HepG2 (cell line): Measurements from ENCODE around the gene FOXS1. TPM values are rescaled to one million over a fixed set of nuclear protein-coding genes. Genes with fewer than 3 reads are reported as not detected.

Experiments
- ARNT ChIP-seq: fragments of 450-650 bp; IDR thresholded peaks from 2 replicates; pipeline ENCODE4 v1.6.1; 2017
- CHD4 ChIP-seq: fragments of 200-600 bp; sonication (generic); IDR thresholded peaks from 2 replicates; pipeline ENCODE4 v1.7.0; 2017; ENCODE audit warnings: mild to moderate bottlenecking, low read length, borderline replicate concordance
- DRAP1 ChIP-seq: IDR thresholded peaks from 2 replicates; pipeline ENCODE4 v1.6.1; 2016; ENCODE audit warnings: missing genetic modification reagents, missing compliant biosample characterization
- HOMEZ ChIP-seq: IDR thresholded peaks from 2 replicates; pipeline ENCODE4 v1.6.1; 2016; ENCODE audit warnings: low read depth
- IKZF4 ChIP-seq: sonication (generic); formaldehyde crosslinking; IDR thresholded peaks from 2 replicates; pipeline ENCODE4 v1.5.1; 2020; ENCODE audit warnings: borderline replicate concordance, mild to moderate bottlenecking, low read depth, missing genetic modification reagents; ENCODE audit errors: not compliant biosample characterization
- KDM5A ChIP-seq: fragments of 200-600 bp; sonication (generic); IDR thresholded peaks from 2 replicates; pipeline ENCODE4 v1.7.0; 2018; ENCODE audit warnings: antibody characterized with exemption, mild to moderate bottlenecking, low read length, borderline replicate concordance
- KLF15 ChIP-seq: sonication (generic); formaldehyde crosslinking; IDR thresholded peaks from 2 replicates; pipeline ENCODE4 v1.8.1; 2023; ENCODE audit warnings: borderline replicate concordance, mild to moderate bottlenecking, inconsistent platforms, missing genetic modification reagents, mixed read lengths
- NFYB ChIP-seq: sonication (generic); formaldehyde crosslinking; IDR thresholded peaks from 2 replicates; pipeline ENCODE4 v1.4.0; 2020; ENCODE audit warnings: missing genetic modification reagents
- REPIN1 ChIP-seq: sonication (generic); formaldehyde crosslinking; IDR thresholded peaks from 2 replicates; pipeline ENCODE4 v1.8.0; 2022; ENCODE audit warnings: missing genetic modification reagents, low read depth, mild to moderate bottlenecking, borderline replicate concordance
- RNF2 ChIP-seq: fragments of 450-650 bp; conservative IDR thresholded peaks from 2 replicates; pipeline ENCODE4 v1.6.1; 2016; ENCODE audit warnings: low read depth
- SCMH1 ChIP-seq: sonication (generic); formaldehyde crosslinking; IDR thresholded peaks from 2 replicates; pipeline ENCODE4 v1.9.0; 2021; ENCODE audit warnings: missing genetic modification reagents, mild to moderate bottlenecking, borderline replicate concordance
- TERF1 ChIP-seq: sonication (generic); formaldehyde crosslinking; IDR thresholded peaks from 2 replicates; pipeline ENCODE4 v1.8.0; 2022; ENCODE audit warnings: mild to moderate bottlenecking, missing genetic modification reagents, moderate library complexity
- TRIM24 ChIP-seq: sonication (generic); formaldehyde crosslinking; IDR thresholded peaks from 2 replicates; pipeline ENCODE4 v1.8.0; 2022; ENCODE audit warnings: mild to moderate bottlenecking, missing genetic modification reagents
- ZFP36 ChIP-seq: fragments of 150-350 bp; IDR thresholded peaks from 2 replicates; pipeline ENCODE4 v1.6.1; 2018; ENCODE audit warnings: borderline replicate concordance, low read length, low read depth; ENCODE audit not compliant: partially characterized antibody
- ZMAT3 ChIP-seq: sonication (generic); formaldehyde crosslinking; conservative IDR thresholded peaks from 2 replicates; pipeline ENCODE4 v1.7.0; 2021; ENCODE audit warnings: missing genetic modification reagents
- polyA plus RNA-seq, 8 experiments: library from polyadenylated mRNA; depleted of rRNA in 3 of 8; stranded (reverse) in 7 of 8; unstranded in 1 of 8; fragments of >200 nt; fragmentation: Illumina TruSeq in 4 of 8; extraction: Trizol in 4 of 8; gene quantifications; 2 replicates each; pipeline versions ENCODE4 v1.2.1 to v1.2.3, GENCODE V29; 2011 to 2016; ENCODE audit warnings: low read depth in 4 of 8, missing spikeins in 1 of 8, mixed read lengths in 1 of 8; ENCODE audit not compliant: insufficient read depth in 1 of 8
- total RNA-seq, 5 experiments: library from RNA; depleted of rRNA; stranded (reverse); fragments of >200 nt; fragmentation: Illumina TruSeq; extraction: Trizol; gene quantifications; 2 replicates each; pipeline ENCODE4 v1.2.3, GENCODE V29; 2016; ENCODE audit warnings: low read depth in 1 of 5
- TF ChIP-seq, protein P1 (sequence below): sonication (generic); formaldehyde crosslinking; IDR thresholded peaks from 2 replicates; pipeline ENCODE4 v1.4.0; 2020; ENCODE audit warnings: missing genetic modification reagents, borderline replicate concordance
- TF ChIP-seq, protein P2 (sequence below): sonication (generic); formaldehyde crosslinking; IDR thresholded peaks from 2 replicates; pipeline ENCODE4 v1.4.0; 2020; ENCODE audit warnings: low read depth, mild to moderate bottlenecking, missing genetic modification reagents
- TF ChIP-seq, protein P3 (sequence below): sonication (generic); formaldehyde crosslinking; IDR thresholded peaks from 2 replicates; pipeline ENCODE4 v1.4.0; 2020; ENCODE audit warnings: mild to moderate bottlenecking, missing genetic modification reagents

Gene FOXS1
- total and polyA plus RNA-seq, 2 of the 13 experiments (the other 11 are each of a cell fraction or from before 2014, with no cell fraction given) = not detected

- TF ChIP-seq, protein P1, sequence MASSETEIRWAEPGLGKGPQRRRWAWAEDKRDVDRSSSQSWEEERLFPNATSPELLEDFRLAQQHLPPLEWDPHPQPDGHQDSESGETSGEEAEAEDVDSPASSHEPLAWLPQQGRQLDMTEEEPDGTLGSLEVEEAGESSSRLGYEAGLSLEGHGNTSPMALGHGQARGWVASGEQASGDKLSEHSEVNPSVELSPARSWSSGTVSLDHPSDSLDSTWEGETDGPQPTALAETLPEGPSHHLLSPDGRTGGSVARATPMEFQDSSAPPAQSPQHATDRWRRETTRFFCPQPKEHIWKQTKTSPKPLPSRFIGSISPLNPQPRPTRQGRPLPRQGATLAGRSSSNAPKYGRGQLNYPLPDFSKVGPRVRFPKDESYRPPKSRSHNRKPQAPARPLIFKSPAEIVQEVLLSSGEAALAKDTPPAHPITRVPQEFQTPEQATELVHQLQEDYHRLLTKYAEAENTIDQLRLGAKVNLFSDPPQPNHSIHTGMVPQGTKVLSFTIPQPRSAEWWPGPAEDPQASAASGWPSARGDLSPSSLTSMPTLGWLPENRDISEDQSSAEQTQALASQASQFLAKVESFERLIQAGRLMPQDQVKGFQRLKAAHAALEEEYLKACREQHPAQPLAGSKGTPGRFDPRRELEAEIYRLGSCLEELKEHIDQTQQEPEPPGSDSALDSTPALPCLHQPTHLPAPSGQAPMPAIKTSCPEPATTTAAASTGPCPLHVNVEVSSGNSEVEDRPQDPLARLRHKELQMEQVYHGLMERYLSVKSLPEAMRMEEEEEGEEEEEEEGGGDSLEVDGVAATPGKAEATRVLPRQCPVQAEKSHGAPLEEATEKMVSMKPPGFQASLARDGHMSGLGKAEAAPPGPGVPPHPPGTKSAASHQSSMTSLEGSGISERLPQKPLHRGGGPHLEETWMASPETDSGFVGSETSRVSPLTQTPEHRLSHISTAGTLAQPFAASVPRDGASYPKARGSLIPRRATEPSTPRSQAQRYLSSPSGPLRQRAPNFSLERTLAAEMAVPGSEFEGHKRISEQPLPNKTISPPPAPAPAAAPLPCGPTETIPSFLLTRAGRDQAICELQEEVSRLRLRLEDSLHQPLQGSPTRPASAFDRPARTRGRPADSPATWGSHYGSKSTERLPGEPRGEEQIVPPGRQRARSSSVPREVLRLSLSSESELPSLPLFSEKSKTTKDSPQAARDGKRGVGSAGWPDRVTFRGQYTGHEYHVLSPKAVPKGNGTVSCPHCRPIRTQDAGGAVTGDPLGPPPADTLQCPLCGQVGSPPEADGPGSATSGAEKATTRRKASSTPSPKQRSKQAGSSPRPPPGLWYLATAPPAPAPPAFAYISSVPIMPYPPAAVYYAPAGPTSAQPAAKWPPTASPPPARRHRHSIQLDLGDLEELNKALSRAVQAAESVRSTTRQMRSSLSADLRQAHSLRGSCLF = no peak
- TF ChIP-seq ZMAT3 (CRISPR knock-in tag) (no peak), TERF1 (CRISPR knock-in tag) (no peak), HOMEZ (CRISPR knock-in tag) (no peak), KLF15 (CRISPR knock-in tag) (no peak), NFYB (CRISPR knock-in tag) (no peak), RNF2 (no peak), ARNT (no peak), SCMH1 (CRISPR knock-in tag) (no peak), TRIM24 (CRISPR knock-in tag) (no peak), CHD4 (no peak), ZFP36 (no peak), REPIN1 (0 out of 2 replicates have a peak, but pooled peaks have one; percentile 78), KDM5A (no peak), IKZF4 (CRISPR knock-in tag) (no peak), DRAP1 (CRISPR knock-in tag) (no peak)
- TF ChIP-seq, protein P2, sequence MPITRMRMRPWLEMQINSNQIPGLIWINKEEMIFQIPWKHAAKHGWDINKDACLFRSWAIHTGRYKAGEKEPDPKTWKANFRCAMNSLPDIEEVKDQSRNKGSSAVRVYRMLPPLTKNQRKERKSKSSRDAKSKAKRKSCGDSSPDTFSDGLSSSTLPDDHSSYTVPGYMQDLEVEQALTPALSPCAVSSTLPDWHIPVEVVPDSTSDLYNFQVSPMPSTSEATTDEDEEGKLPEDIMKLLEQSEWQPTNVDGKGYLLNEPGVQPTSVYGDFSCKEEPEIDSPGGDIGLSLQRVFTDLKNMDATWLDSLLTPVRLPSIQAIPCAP (CRISPR knock-in tag) = no peak
- TF ChIP-seq, protein P3, sequence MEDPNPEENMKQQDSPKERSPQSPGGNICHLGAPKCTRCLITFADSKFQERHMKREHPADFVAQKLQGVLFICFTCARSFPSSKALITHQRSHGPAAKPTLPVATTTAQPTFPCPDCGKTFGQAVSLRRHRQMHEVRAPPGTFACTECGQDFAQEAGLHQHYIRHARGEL (CRISPR knock-in tag) = peak; percentile 91
These were observed 22.7 kb downstream of the FOXS1 start (continued) for GRCh38 chr20:31822421-31823330.
